Measurements from ENCODE around the gene PCBP3. TPM values are rescaled to one million over a fixed set of nuclear protein-coding genes. Genes with fewer than 3 reads are reported as not detected.

PCBP3 gene
- total RNA-seq, 1 experiment from 2014 or later = 10.9 TPM

- no peak for TF ChIP-seq CTCF (conservative IDR thresholded peaks at IDR 0.05)
Observed at GRCh38 chr21:45916011-45916840, 272.7 kb downstream of the PCBP3 start.

More at GRCh38 chr21:45916011-45916840, 272.7 kb downstream of the PCBP3 start:
- Histone ChIP-seq H4K20me1 (ENCODE audit: control insufficient read depth, insufficient read depth, insufficient read length) (no peaks in the 10 kb centered on the region), H3T11ph (ENCODE audit: low read length) (no peak overlapping the region), H2BK5ac (ENCODE audit: insufficient read length, low read length) (no peak overlapping the region), H3K56ac (ENCODE audit: insufficient read length, low read depth, low read length) (no peak overlapping the region), H3K79me1 (ENCODE audit: insufficient read depth, low read depth, low read length, poor library complexity, severe bottlenecking) (no peaks in the 10 kb centered on the region), H3K23me2 (ENCODE audit: insufficient read length, low read depth, low read length, poor library complexity, severe bottlenecking) (no peaks in the 10 kb centered on the region), H3K27ac (ENCODE audit: insufficient read length, low read depth, low read length) (no peak overlapping the region), H2AK5ac (ENCODE audit: insufficient read length, low read length) (no peak overlapping the region), H3K23ac (ENCODE audit: insufficient read length, low read depth, low read length) (no peak overlapping the region), H3K14ac (ENCODE audit: insufficient read depth, low read length) (no peak overlapping the region; the same call in 1 of the 2 replicates), H3K9ac (ENCODE audit: extremely low read depth, insufficient read length, low read length) (no peak overlapping the region), H2BK20ac (ENCODE audit: low read depth, low read length, poor library complexity, severe bottlenecking) (no peak overlapping the region), H4K5ac (ENCODE audit: insufficient read length, low read depth, low read length) (no peak overlapping the region), H2BK12ac (ENCODE audit: insufficient read length, low read depth, low read length) (no peak overlapping the region), H3K79me2 (ENCODE audit: insufficient read depth, low read length) (no peaks in the 10 kb centered on the region), H4K91ac (ENCODE audit: insufficient read length, low read depth, low read length) (no peak overlapping the region), H3K27me3 (ENCODE audit: insufficient read depth, low read length) (no peaks in the 10 kb centered on the region), H3K4ac (ENCODE audit: low read depth, low read length) (no peak overlapping the region), H3K4me1 (ENCODE audit: insufficient read depth, low read length) (no peaks in the 10 kb centered on the region), H2AFZ (ENCODE audit: low read length) (no peak overlapping the region), H3K4me2 (ENCODE audit: insufficient read depth, insufficient read length, low read length) (no peak overlapping the region), H2BK120ac (ENCODE audit: low read depth, low read length, poor library complexity, severe bottlenecking) (no peak overlapping the region), H3K9me3 (ENCODE audit: control insufficient read depth, low read depth, low read length) (no peaks in the 10 kb centered on the region), H2BK15ac (ENCODE audit: low read depth, low read length) (no peak overlapping the region), H3K18ac (ENCODE audit: insufficient read length, low read depth, low read length) (no peak overlapping the region), H4K8ac (replicated peaks; ENCODE audit: insufficient read length, low read depth, low read length) (no peak overlapping the region)
- no peak for DNase-seq
- Mint-ChIP-seq H3K27me3 (ENCODE audit: low read depth) (peaks cover 4% of the 10 kb centered on the region), H3K4me3 (no peak overlapping the region), H3K36me3 (ENCODE audit: insufficient read depth in 1 of 3, low read depth in 3 of 3) (no peaks in the 10 kb centered on the region; a peak in 2 of 7 replicates), H3K9me3 (no peaks in the 10 kb centered on the region), H3K27ac (no peak overlapping the region), H3K4me1 (0 out of 4 replicates have a peak, but pooled peaks cover 0 to 3% of the 10 kb centered on the region in 2 experiments)
- WGBS (ENCODE audit: extremely low coverage, insufficient read length, low lambda C conversion rate) = no CpG with 5 or more reads among the region's 25 CpGs
